SU-DHL-6 (cell line): ENCODE data around the gene CLIC4.
"Not testable (repeated sequence)": the region's sequence is repeated elsewhere in the genome, so short reads cannot be mapped to it uniquely, and the experiment has no call there.

ENCODE experiments used
- H2AFZ ChIP-seq: fragments of 200-600 bp; sonication (generic); 2 replicates; pipeline ENCODE4 v1.6.1; 2014; ENCODE audit warnings: low read depth, mild to moderate bottlenecking, moderate library complexity, mixed read lengths, antibody characterized with exemption, low read length; ENCODE audit not compliant: severe bottlenecking
- H3F3A ChIP-seq: fragments of 200-600 bp; shearing (Covaris generic); 2 replicates; pipeline ENCODE4 v1.6.0; 2016; ENCODE audit warnings: antibody characterized with exemption, mild to moderate bottlenecking; ENCODE audit not compliant: insufficient read depth
- H3K27ac ChIP-seq: fragments of 200-600 bp; sonication (generic); 2 replicates; pipeline ENCODE4 v1.5.1; 2016; ENCODE audit warnings: low read depth, mild to moderate bottlenecking, low read length, moderate library complexity, mixed read lengths
- H3K27me3 ChIP-seq: fragments of 200-600 bp; sonication (generic), shearing (Covaris generic); 2 replicates; pipeline ENCODE4 v1.6.0; 2014; ENCODE audit warnings: mild to moderate bottlenecking, low read length
- H3K36me3 ChIP-seq: fragments of 200-600 bp; sonication (generic); 2 replicates; pipeline ENCODE4 v1.6.1; 2014; ENCODE audit warnings: mild to moderate bottlenecking, low read length, mixed read lengths
- H3K4me2 ChIP-seq: fragments of 300-600, 200-600 bp; shearing (Covaris generic), sonication (generic); 2 replicates; pipeline ENCODE4 v1.6.0; 2014; ENCODE audit warnings: low read length, low read depth, mild to moderate bottlenecking; ENCODE audit not compliant: poor library complexity, severe bottlenecking
- H3K4me3 ChIP-seq: fragments of 200-600 bp; sonication (generic); 2 replicates; pipeline ENCODE4 v1.5.1; 2014; ENCODE audit warnings: antibody characterized with exemption, low read length, mild to moderate bottlenecking, mixed read lengths; ENCODE audit not compliant: insufficient read depth, poor library complexity, severe bottlenecking
- H3K79me2 ChIP-seq: fragments of 200-600 bp; sonication (generic); 2 replicates; pipeline ENCODE4 v1.6.1; 2014; ENCODE audit warnings: mild to moderate bottlenecking, low read length, moderate library complexity; ENCODE audit not compliant: insufficient read depth
- H3K9ac ChIP-seq: fragments of 200-600 bp; sonication (generic); 2 replicates; pipeline ENCODE4 v1.7.0; 2014; ENCODE audit warnings: mild to moderate bottlenecking, low read length
- H3K9me2 ChIP-seq: fragments of 200-600 bp; sonication (generic); replicated peaks from 2 replicates; pipeline ENCODE4 v1.6.1; 2014; ENCODE audit warnings: low read length; ENCODE audit not compliant: insufficient read depth
- H3K9me3 ChIP-seq: fragments of 200-600 bp; sonication (generic); 2 replicates; pipeline ENCODE4 v1.6.1; 2014; ENCODE audit warnings: low read length, mixed read lengths; ENCODE audit not compliant: insufficient read depth
- H4K20me1 ChIP-seq: fragments of 200-600 bp; sonication (generic); 2 replicates; pipeline ENCODE4 v1.6.1; 2014; ENCODE audit warnings: low read depth, mild to moderate bottlenecking, antibody characterized with exemption, low read length, moderate library complexity, mixed read lengths
- EZH2phosphoT487 ChIP-seq: fragments of 200-600 bp; sonication (generic), shearing (Covaris generic); conservative IDR thresholded peaks from 2 replicates; pipeline ENCODE4 v1.6.1; 2018; ENCODE audit warnings: mild to moderate bottlenecking, antibody characterized with exemption, low read length, moderate library complexity, mixed read lengths
- TF ChIP-seq, protein P1 (sequence below): fragments of 200-600 bp; sonication (generic); IDR thresholded peaks from one replicate; pipeline ENCODE4 v1.5.1; 2017; ENCODE audit warnings: antibody characterized with exemption, mild to moderate bottlenecking, low read length, moderate library complexity; ENCODE audit not compliant: insufficient read depth, poor library complexity, severe bottlenecking

The CLIC4 gene

DNA sequence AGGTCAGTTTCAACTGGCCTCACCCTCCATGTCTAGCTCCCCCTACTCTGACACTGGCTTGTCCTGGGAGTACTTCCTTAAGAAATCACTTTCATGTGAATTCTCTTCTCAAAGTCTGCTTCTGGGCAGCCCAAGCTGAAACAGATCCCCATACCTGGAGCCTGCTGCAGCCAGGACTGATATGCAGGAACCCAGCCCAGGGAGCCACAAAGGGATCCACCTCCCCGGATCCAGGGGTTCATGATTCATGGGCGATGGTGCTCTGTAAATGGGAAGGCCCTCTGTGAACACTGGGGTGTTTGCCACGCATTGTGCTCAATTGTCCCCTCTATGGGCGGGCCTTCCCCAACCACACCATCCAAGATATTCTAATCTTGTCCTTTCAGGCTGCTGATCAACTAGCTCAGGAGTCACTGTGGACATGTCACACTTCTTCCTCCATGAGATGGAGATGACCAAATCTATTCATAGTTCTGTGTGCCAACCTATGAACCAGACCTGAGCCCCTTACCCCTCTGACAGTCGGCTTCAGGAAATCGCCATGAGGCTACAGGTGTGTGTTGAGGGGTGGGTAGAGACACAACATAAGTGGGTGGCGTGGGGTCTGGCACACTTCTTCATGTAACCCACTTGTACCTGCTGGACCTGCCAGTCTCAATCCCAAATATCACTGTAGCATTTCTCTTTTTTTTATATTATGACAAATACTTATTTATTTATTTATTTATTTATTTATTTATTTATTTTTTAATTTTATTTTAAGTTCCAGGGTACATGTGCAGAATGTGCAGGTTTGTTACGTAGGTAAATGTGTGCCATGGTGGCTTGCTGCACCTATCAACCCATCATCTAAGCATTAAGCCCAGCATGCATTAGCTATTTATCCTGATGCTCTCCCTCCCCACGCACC, 143.1 kb downstream of the CLIC4 start:
- Histone ChIP-seq H3F3A (no peaks in the 10 kb centered on the region), H2AFZ (no peak overlapping the region)
- no peak for TF ChIP-seq EZH2phosphoT487
- TF ChIP-seq, protein P1, sequence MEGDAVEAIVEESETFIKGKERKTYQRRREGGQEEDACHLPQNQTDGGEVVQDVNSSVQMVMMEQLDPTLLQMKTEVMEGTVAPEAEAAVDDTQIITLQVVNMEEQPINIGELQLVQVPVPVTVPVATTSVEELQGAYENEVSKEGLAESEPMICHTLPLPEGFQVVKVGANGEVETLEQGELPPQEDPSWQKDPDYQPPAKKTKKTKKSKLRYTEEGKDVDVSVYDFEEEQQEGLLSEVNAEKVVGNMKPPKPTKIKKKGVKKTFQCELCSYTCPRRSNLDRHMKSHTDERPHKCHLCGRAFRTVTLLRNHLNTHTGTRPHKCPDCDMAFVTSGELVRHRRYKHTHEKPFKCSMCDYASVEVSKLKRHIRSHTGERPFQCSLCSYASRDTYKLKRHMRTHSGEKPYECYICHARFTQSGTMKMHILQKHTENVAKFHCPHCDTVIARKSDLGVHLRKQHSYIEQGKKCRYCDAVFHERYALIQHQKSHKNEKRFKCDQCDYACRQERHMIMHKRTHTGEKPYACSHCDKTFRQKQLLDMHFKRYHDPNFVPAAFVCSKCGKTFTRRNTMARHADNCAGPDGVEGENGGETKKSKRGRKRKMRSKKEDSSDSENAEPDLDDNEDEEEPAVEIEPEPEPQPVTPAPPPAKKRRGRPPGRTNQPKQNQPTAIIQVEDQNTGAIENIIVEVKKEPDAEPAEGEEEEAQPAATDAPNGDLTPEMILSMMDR, result no peak

GRCh38 chr1:24888971-24889676, 143.9 kb downstream of the CLIC4 start:
- TF ChIP-seq EZH2phosphoT487, result no peak
- TF ChIP-seq, protein P1, result no peak
- H3K4me3 ChIP-seq, result no peak overlapping the region
- no peak overlapping the region for H2AFZ ChIP-seq
- no peaks in the 10 kb centered on the region for H4K20me1 ChIP-seq
- no peaks in the 10 kb centered on the region for H3K79me2 ChIP-seq
- H3F3A ChIP-seq, result no peaks in the 10 kb centered on the region
- H3K9me2 ChIP-seq, result no peaks in the 10 kb centered on the region
- no peak overlapping the region for H3K9ac ChIP-seq
- no peaks in the 10 kb centered on the region for H3K27me3 ChIP-seq
- no peak overlapping the region for H3K4me2 ChIP-seq
- no peaks in the 10 kb centered on the region for H3K36me3 ChIP-seq
- peaks cover 5% of the 10 kb centered on the region; the same call in 1 of the 2 replicates for H3K9me3 ChIP-seq
- no peak overlapping the region for H3K27ac ChIP-seq

More for the DNA sequence above, 143.1 kb downstream of the CLIC4 start:
- Histone ChIP-seq H3K9ac (no peak overlapping the region), H3K4me2 (no peak overlapping the region), H3K9me3 (peaks cover 5% of the 10 kb centered on the region; the same call in 1 of the 2 replicates), H3K27me3 (no peaks in the 10 kb centered on the region), H3K79me2 (no peaks in the 10 kb centered on the region), H4K20me1 (no peaks in the 10 kb centered on the region), H3K27ac (no peak overlapping the region), H3K9me2 (no peaks in the 10 kb centered on the region), H3K36me3 (no peaks in the 10 kb centered on the region), H3K4me3 (no peak overlapping the region)

- Histone ChIP-seq H3K4me3 (no peak overlapping the region), H3K9me3 (peaks cover 5% of the 10 kb centered on the region; the same call in 1 of the 2 replicates), H2AFZ (no peak overlapping the region), H3K4me2 (no peak overlapping the region), H3K79me2 (no peaks in the 10 kb centered on the region), H3F3A (no peaks in the 10 kb centered on the region), H3K27me3 (no peaks in the 10 kb centered on the region), H4K20me1 (no peaks in the 10 kb centered on the region), H3K27ac (no peak overlapping the region), H3K9me2 (no peaks in the 10 kb centered on the region), H3K36me3 (no peaks in the 10 kb centered on the region), H3K9ac (no peak overlapping the region)
- TF ChIP-seq, protein P1, result no peak
- TF ChIP-seq EZH2phosphoT487, result no peak
Measured at GRCh38 chr1:24890887-24891286, 145.6 kb downstream of the CLIC4 start.

- H2AFZ ChIP-seq, H3K9me2 ChIP-seq, H3K4me3 ChIP-seq, H3F3A ChIP-seq, H3K27me3 ChIP-seq, H3K4me2 ChIP-seq, H3K27ac ChIP-seq, H3K9ac ChIP-seq, H3K9me3 ChIP-seq, H4K20me1 ChIP-seq, H3K79me2 ChIP-seq, H3K36me3 ChIP-seq: not testable (repeated sequence)
Measured at GRCh38 chr1:24891367-24891766, 146.1 kb downstream of the CLIC4 start.
